GM12878 (cell line): ENCODE measurements around the gene TES. TPM values are rescaled to one million over a fixed set of nuclear protein-coding genes. Genes with fewer than 3 reads are reported as not detected.
A peak's percentile ranks its signal among the peaks of the same experiment; 100 is the strongest.

Experiments
- ATAC-seq: fragments of 200-7000 bp; cut with Tn5 transposase; 3 replicates; pipeline ENCODE4 v1.9.1; 2020; ENCODE audit warnings: mild to moderate bottlenecking, moderate library complexity
- BruUV-seq: library from RNA; stranded (reverse); fragments of 400-500 nt; replicated peaks from 2 replicates; lab custom pipeline; 2021; lab: Mats Ljungman, UMichigan
- CTCF ChIA-PET: fragments of 300-600 bp; sonication (Branson Sonifier 250); formaldehyde crosslinking; extraction: SDS; loops from one replicate; lab custom pipeline; 2021; ENCODE audit warnings: inconsistent platforms; lab: Yijun Ruan, JAX
- POLR2A ChIA-PET: fragments of 350-600 bp; formaldehyde crosslinking; extraction: SDS; loops from one replicate; lab custom pipeline; 2021; ENCODE audit warnings: inconsistent platforms; lab: Charles Lee
- RAD21 ChIA-PET: fragments of 300-600 bp; sonication (Branson Sonifier 250); formaldehyde crosslinking; loops from one replicate; lab custom pipeline; 2023; ENCODE audit warnings: antibody characterized with exemption; ENCODE audit not compliant: unreplicated experiment; lab: Charles Lee
- SMC1A ChIA-PET: fragments of 300-600 bp; sonication (Branson Sonifier 250); formaldehyde crosslinking; loops from one replicate; lab custom pipeline; 2023; ENCODE audit not compliant: unreplicated experiment, uncharacterized antibody; lab: Charles Lee
- DNase-seq: peaks from one replicate; pipeline ENCODE4 v3.0.0-alpha.2; 2011; ENCODE audit warnings: low read depth, low spot score
- FAIRE-seq: peaks from 3 replicates; lab custom pipeline; 2011; peaks lifted over from hg19 to GRCh38; lab: Jason Lieb, UNC
- H2AFZ ChIP-seq: 2 replicates; pipeline ENCODE4 v1.6.0; 2011; ENCODE audit warnings: low read depth, low read length, control low read depth; ENCODE audit not compliant: control insufficient read depth
- H3K27ac ChIP-seq: 2 replicates; pipeline ENCODE4 v1.5.1; 2011; ENCODE audit warnings: control low read depth; ENCODE audit not compliant: control insufficient read depth, insufficient read depth
- H3K27me3 ChIP-seq, 2 experiments: replicated peaks in 1 of 2; 2 replicates each; pipeline versions ENCODE4 v1.6.0 to v1.6.1; 2011; ENCODE audit warnings: low read length in 1 of 2; ENCODE audit not compliant: control insufficient read depth in 2 of 2, insufficient read depth in 2 of 2
- H3K36me3 ChIP-seq, 2 experiments: 2 replicates each; pipeline ENCODE4 v1.5.1; 2011; ENCODE audit warnings: low read length in 1 of 2; ENCODE audit not compliant: control insufficient read depth in 2 of 2, insufficient read depth in 2 of 2
- H3K4me1 ChIP-seq: 2 replicates; pipeline ENCODE4 v1.6.1; 2011; ENCODE audit warnings: mild to moderate bottlenecking, low read length, moderate library complexity, mixed read lengths; ENCODE audit not compliant: control insufficient read depth, insufficient read depth
- H3K4me2 ChIP-seq: 2 replicates; pipeline ENCODE4 v1.6.0; 2011; ENCODE audit warnings: control low read depth; ENCODE audit not compliant: control insufficient read depth, insufficient read depth
- H3K4me3 ChIP-seq: fragments of 200-600 bp; sonication (generic); 2 replicates; pipeline ENCODE4 v1.5.1; 2016
- H3K79me2 ChIP-seq: 2 replicates; pipeline ENCODE4 v1.6.0; 2011; ENCODE audit warnings: low read length; ENCODE audit not compliant: control insufficient read depth, insufficient read depth
- H3K9ac ChIP-seq: 2 replicates; pipeline ENCODE4 v1.8.0; 2011; ENCODE audit warnings: low read length, control low read depth, mixed read lengths; ENCODE audit not compliant: control insufficient read depth, insufficient read depth
- H3K9me3 ChIP-seq: replicated peaks from 3 replicates; pipeline ENCODE4 v1.5.1; 2011; ENCODE audit warnings: mild to moderate bottlenecking, low read length; ENCODE audit not compliant: control insufficient read depth, insufficient read depth
- H4K20me1 ChIP-seq: 2 replicates; pipeline ENCODE4 v1.6.0; 2011; ENCODE audit not compliant: control insufficient read depth, insufficient read depth
- BACH1 ChIP-seq: fragments of 450-650 bp; IDR thresholded peaks from 2 replicates; pipeline ENCODE4 v1.6.1; 2017; ENCODE audit warnings: mild to moderate bottlenecking, borderline replicate concordance
- BCLAF1 ChIP-seq: fragments of 450-650 bp; IDR thresholded peaks from 2 replicates; pipeline ENCODE4 v1.6.1; 2017; ENCODE audit warnings: antibody characterized with exemption, mild to moderate bottlenecking, moderate library complexity
- BHLHE40 ChIP-seq, 2 experiments: fragments of 450-650 bp in 1 of 2; IDR thresholded peaks; 2 replicates each; pipeline ENCODE4 v1.6.1; 2011 to 2017; ENCODE audit warnings: low read depth in 2 of 2, borderline replicate concordance in 1 of 2, improper control_type of control experiment in 1 of 2, low read length in 1 of 2, mild to moderate bottlenecking in 1 of 2
- JUNB ChIP-seq: IDR thresholded peaks from 2 replicates; pipeline ENCODE4 v1.6.1; 2016; ENCODE audit warnings: antibody characterized with exemption, mild to moderate bottlenecking
- MEF2A ChIP-seq: IDR thresholded peaks from 2 replicates; pipeline ENCODE4 v1.6.1; 2011; ENCODE audit warnings: low read depth, mild to moderate bottlenecking, low read length, moderate library complexity; ENCODE audit not compliant: insufficient read depth
- NR2C2 ChIP-seq: IDR thresholded peaks from 2 replicates; pipeline ENCODE4 v1.6.1; 2011; ENCODE audit warnings: borderline replicate concordance, low read depth; ENCODE audit not compliant: control insufficient read depth, insufficient read length
- SREBF2 ChIP-seq: IDR thresholded peaks from 2 replicates; pipeline ENCODE4 v1.6.1; 2012; ENCODE audit warnings: mild to moderate bottlenecking, low read length
- YBX1 ChIP-seq: fragments of 450-650 bp; IDR thresholded peaks from 2 replicates; pipeline ENCODE4 v1.6.1; 2016; ENCODE audit warnings: antibody characterized with exemption
- WGBS: methylation state at CpG from one replicate; pipeline ENCODE4 v1.1.6; 2016; ENCODE audit warnings: low lambda C conversion rate; ENCODE audit not compliant: insufficient replicate concordance, insufficient coverage; ENCODE audit errors: missing lambda C conversion rate; 5-methylcytosine and 5-hydroxymethylcytosine counted together
- in situ Hi-C: fragments of 300-500 bp; cut with MboI; formaldehyde crosslinking; loops from 9 replicates; pipeline ENCODE4 v1.14.3; 2018; ENCODE audit warnings: mixed read lengths
- intact Hi-C: fragments of 100-400 bp; cut with micrococcal nuclease; formaldehyde crosslinking; loops from one replicate; pipeline ENCODE4 v1.14.2; 2022; ENCODE audit not compliant: unreplicated experiment
- polyA plus RNA-seq, 11 experiments: library from polyadenylated mRNA; depleted of rRNA in 4 of 11; unstranded in 6 of 11; stranded (reverse) in 5 of 11; fragments of >200 nt; fragmentation: Nextera tagmentation in 4 of 11; fragmentation: Illumina TruSeq in 1 of 11; extraction: Ambion mirVana in 4 of 11; extraction: Trizol in 1 of 11; gene quantifications; 1 replicate in 1 of 11; 2 replicates in 10 of 11; pipeline versions ENCODE4 v1.2.1 to v1.2.3, GENCODE V29; 2011 to 2016; ENCODE audit warnings: inconsistent platforms in 2 of 11, missing spikeins in 2 of 11, low read depth in 1 of 11
- total RNA-seq, 4 experiments: library from RNA; depleted of rRNA in 3 of 4; stranded (reverse); fragments of >200 nt in 3 of 4; fragmentation: Illumina TruSeq in 1 of 4; extraction: Trizol in 1 of 4; gene quantifications; 2 replicates each; pipeline versions ENCODE4 v1.2.1 to v1.2.3, GENCODE V29; 2013 to 2021

TES gene
- total and polyA plus RNA-seq, 10 of the 15 experiments (the other 5 are each of a cell fraction or from before 2014, with no cell fraction given) = 31.2 to 77.5 (median 59.2) TPM

DNA sequence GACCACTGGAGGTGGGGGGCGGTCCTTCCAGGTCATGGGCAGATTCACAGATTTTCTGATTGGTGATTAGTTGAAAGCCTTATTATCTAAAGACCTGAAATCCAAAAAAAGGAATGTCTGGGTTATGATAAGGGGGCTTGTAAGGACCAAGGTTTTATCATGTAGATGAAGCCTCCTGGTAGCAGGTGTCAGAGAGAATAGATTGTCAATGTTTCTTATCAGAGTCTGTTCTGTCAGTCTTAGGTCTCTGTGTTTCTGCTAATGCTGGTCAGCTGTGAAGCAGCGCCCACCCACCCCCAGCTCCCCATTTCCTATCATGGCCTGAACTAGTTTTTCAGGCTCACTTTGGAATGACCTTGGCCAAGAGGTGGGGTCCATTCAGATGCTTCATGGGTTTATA is 21.2 kb downstream of the TES start (continued):
- no peak for TF ChIP-seq MEF2A
- TF ChIP-seq SREBF2 = no peak
- no peak for TF ChIP-seq NR2C2
- no peak for TF ChIP-seq BCLAF1

GRCh38 chr7:116231949-116232348 is 21.6 kb downstream of the TES start:
- ChIA-PET CTCF (interaction anchor here (0.6 to 6.4 kb wide), 9 partner anchors 10 to 94 kb away, joined by 3 to 76 read pairs (median 6); no protein-coding TSS in a partner anchor), RAD21 (interaction anchor here (1.3 to 3.7 kb wide), 6 partner anchors 9 to 93 kb away, joined by 3 to 31 read pairs (median 5); partner anchors contain the start of gene TES), POLR2A (interaction anchor here (0.8 kb wide), 1 partner anchor 19 kb away, joined by 3 read pairs; no protein-coding TSS in a partner anchor), SMC1A (interaction anchor here (0.9 to 10.5 kb wide), 8 partner anchors 9 to 157 kb away, joined by 3 to 188 read pairs (median 4); partner anchors contain the start of gene TES)
- Histone ChIP-seq H3K4me1 (peaks cover 21% of the 10 kb centered on the region), H3K4me3 (no peak overlapping the region), H3K79me2 (peaks cover 62% of the 10 kb centered on the region), H3K36me3 (peaks cover 0 to 7% of the 10 kb centered on the region in 2 experiments; a peak in 3 of 4 replicates), H4K20me1 (no peaks in the 10 kb centered on the region), H3K27ac (no peak overlapping the region), H3K9me3 (no peaks in the 10 kb centered on the region), H3K27me3 (no peaks in the 10 kb centered on the region), H2AFZ (no peak overlapping the region), H3K4me2 (no peak overlapping the region), H3K9ac (no peak overlapping the region)
- 95% methylated on average over 1 of the region's 1 CpG for WGBS
- no peak for ATAC-seq
- in situ Hi-C loops (no loop called here), intact Hi-C loops (no loop called here)
- FAIRE-seq = no peak
- BruUV-seq = no TSS peak
- TF ChIP-seq JUNB = no peak
- no peak for TF ChIP-seq YBX1
- no peak for TF ChIP-seq BHLHE40 (IDR thresholded peaks at IDR 0.05; ENCODE audit: borderline replicate concordance in 1 of 2, low read depth in 2 of 2, low read length in 1 of 2)
- TF ChIP-seq BACH1 = 0 out of 2 replicates have a peak, but pooled peaks have one; percentile 38
- DNase-seq = no peak
